Adipocyte (in vitro differentiated cells): Measurements from ENCODE around the gene CLDN6.
A peak's percentile ranks its signal among the peaks of the same experiment; 100 is the strongest.

ENCODE experiments used
- DNase-seq: peaks from one replicate; pipeline ENCODE4 v3.0.0-alpha.2; 2015; ENCODE audit warnings: low read depth
- H3K27me3 ChIP-seq: replicated peaks from 2 replicates; pipeline ENCODE4 v1.7.0; 2013; ENCODE audit warnings: mild to moderate bottlenecking, low read length, moderate library complexity; ENCODE audit not compliant: control insufficient read depth, insufficient read depth
- H3K36me3 ChIP-seq: 2 replicates; pipeline ENCODE4 v1.7.0; 2013; ENCODE audit warnings: low read length, mild to moderate bottlenecking, moderate library complexity; ENCODE audit not compliant: control insufficient read depth, insufficient read depth, severe bottlenecking
- H3K4me1 ChIP-seq: 2 replicates; pipeline ENCODE4 v1.7.0; 2013; ENCODE audit warnings: mild to moderate bottlenecking, low read length, moderate library complexity; ENCODE audit not compliant: control insufficient read depth, insufficient read depth
- H3K4me3 ChIP-seq: 2 replicates; pipeline ENCODE4 v1.7.0; 2013; ENCODE audit warnings: mild to moderate bottlenecking, low read length, moderate library complexity
- H3K9ac ChIP-seq: 2 replicates; pipeline ENCODE4 v1.7.0; 2013; ENCODE audit warnings: mild to moderate bottlenecking, low read length, moderate library complexity
- H3K9me3 ChIP-seq: 2 replicates; pipeline ENCODE4 v1.7.0; 2013; ENCODE audit warnings: mild to moderate bottlenecking, low read length, moderate library complexity; ENCODE audit not compliant: control insufficient read depth

Gene CLDN6

GRCh38 chr16:3007957-3008689 is 9.9 kb downstream of the CLDN6 start:
- H3K4me3 ChIP-seq, result no peak overlapping the region
- H3K36me3 ChIP-seq, result no peaks in the 10 kb centered on the region
- H3K9me3 ChIP-seq, result no peaks in the 10 kb centered on the region
- no peak overlapping the region for H3K9ac ChIP-seq
- no peak for DNase-seq
- H3K27me3 ChIP-seq, result peaks cover 47% of the 10 kb centered on the region
- peaks cover 11% of the 10 kb centered on the region for H3K4me1 ChIP-seq

GRCh38 chr16:3007059-3007956 is 10.7 kb downstream of the CLDN6 start:
- Histone ChIP-seq H3K9ac (no peak overlapping the region), H3K4me3 (no peak overlapping the region), H3K4me1 (peaks cover 11% of the 10 kb centered on the region), H3K27me3 (peaks cover 40% of the 10 kb centered on the region), H3K36me3 (no peaks in the 10 kb centered on the region), H3K9me3 (no peaks in the 10 kb centered on the region)
- no peak for DNase-seq

GRCh38 chr16:3004781-3005284 is 13.2 kb downstream of the CLDN6 start:
- DNase-seq, result no peak
- Histone ChIP-seq H3K9ac (no peak overlapping the region), H3K36me3 (no peaks in the 10 kb centered on the region), H3K4me1 (peaks cover 11% of the 10 kb centered on the region), H3K9me3 (no peaks in the 10 kb centered on the region), H3K4me3 (peak overlapping the region; percentile 56), H3K27me3 (peaks cover 35% of the 10 kb centered on the region)

GRCh38 chr16:3004319-3004718 is 13.7 kb downstream of the CLDN6 start:
- Histone ChIP-seq H3K9me3 (no peaks in the 10 kb centered on the region), H3K27me3 (peaks cover 36% of the 10 kb centered on the region), H3K36me3 (no peaks in the 10 kb centered on the region), H3K4me1 (peaks cover 11% of the 10 kb centered on the region), H3K4me3 (no peak overlapping the region), H3K9ac (no peak overlapping the region)
- DNase-seq, result peak; percentile 39

GRCh38 chr16:3003582-3004270 is 14.3 kb downstream of the CLDN6 start:
- Histone ChIP-seq H3K4me3 (no peak overlapping the region), H3K9me3 (no peaks in the 10 kb centered on the region), H3K36me3 (no peaks in the 10 kb centered on the region), H3K9ac (no peak overlapping the region), H3K27me3 (peaks cover 39% of the 10 kb centered on the region), H3K4me1 (peaks cover 11% of the 10 kb centered on the region)
- peak; percentile 95 for DNase-seq

GRCh38 chr16:3001316-3001715 is 16.7 kb downstream of the CLDN6 start:
- no peaks in the 10 kb centered on the region for H3K9me3 ChIP-seq
- peaks cover 28% of the 10 kb centered on the region for H3K27me3 ChIP-seq
- no peak for DNase-seq
- H3K9ac ChIP-seq, result no peak overlapping the region
- no peaks in the 10 kb centered on the region for H3K4me1 ChIP-seq
- no peak overlapping the region for H3K4me3 ChIP-seq
- H3K36me3 ChIP-seq, result no peaks in the 10 kb centered on the region

- no peaks in the 10 kb centered on the region for H3K4me1 ChIP-seq
- no peak overlapping the region for H3K4me3 ChIP-seq
- peaks cover 27% of the 10 kb centered on the region for H3K27me3 ChIP-seq
- H3K9me3 ChIP-seq, result no peaks in the 10 kb centered on the region
- no peaks in the 10 kb centered on the region for H3K36me3 ChIP-seq
- no peak overlapping the region for H3K9ac ChIP-seq
- DNase-seq, result no peak
Measured at GRCh38 chr16:3000540-3000939, 17.4 kb downstream of the CLDN6 start.

GRCh38 chr16:2999929-3000328 is 18.1 kb downstream of the CLDN6 start:
- H3K9me3 ChIP-seq, result no peaks in the 10 kb centered on the region
- no peak for DNase-seq
- no peak overlapping the region for H3K9ac ChIP-seq
- H3K4me1 ChIP-seq, result no peaks in the 10 kb centered on the region
- peaks cover 26% of the 10 kb centered on the region for H3K27me3 ChIP-seq
- H3K4me3 ChIP-seq, result no peak overlapping the region
- no peaks in the 10 kb centered on the region for H3K36me3 ChIP-seq

- no peaks in the 10 kb centered on the region for H3K9me3 ChIP-seq
- no peaks in the 10 kb centered on the region for H3K36me3 ChIP-seq
- DNase-seq, result no peak
- H3K4me1 ChIP-seq, result no peaks in the 10 kb centered on the region
- H3K4me3 ChIP-seq, result no peak overlapping the region
- no peak overlapping the region for H3K9ac ChIP-seq
- H3K27me3 ChIP-seq, result peaks cover 27% of the 10 kb centered on the region
Measured at GRCh38 chr16:2996298-2996697, 21.7 kb downstream of the CLDN6 start.

GRCh38 chr16:2992383-2993081 is 25.5 kb downstream of the CLDN6 start:
- no peak for DNase-seq
- no peak overlapping the region for H3K4me3 ChIP-seq
- H3K4me1 ChIP-seq, result no peaks in the 10 kb centered on the region
- H3K27me3 ChIP-seq, result peaks cover 23% of the 10 kb centered on the region
- no peaks in the 10 kb centered on the region for H3K36me3 ChIP-seq
- H3K9ac ChIP-seq, result no peak overlapping the region
- H3K9me3 ChIP-seq, result no peaks in the 10 kb centered on the region
